Islet precursor cell (in vitro differentiated cells): ENCODE measurements around the gene VCL.
"Not testable (repeated sequence)": the region's sequence is repeated elsewhere in the genome, so short reads cannot be mapped to it uniquely, and the experiment has no call there.

Experiments used
- DNase-seq: peaks from one replicate; pipeline ENCODE4 v3.0.0-alpha.2; 2018

VCL gene

GRCh38 chr10:74011017-74011416, 13.1 kb downstream of the VCL start:
- DNase-seq, result no peak

GRCh38 chr10:74011770-74012169, 13.9 kb downstream of the VCL start:
- no peak for DNase-seq

DNA sequence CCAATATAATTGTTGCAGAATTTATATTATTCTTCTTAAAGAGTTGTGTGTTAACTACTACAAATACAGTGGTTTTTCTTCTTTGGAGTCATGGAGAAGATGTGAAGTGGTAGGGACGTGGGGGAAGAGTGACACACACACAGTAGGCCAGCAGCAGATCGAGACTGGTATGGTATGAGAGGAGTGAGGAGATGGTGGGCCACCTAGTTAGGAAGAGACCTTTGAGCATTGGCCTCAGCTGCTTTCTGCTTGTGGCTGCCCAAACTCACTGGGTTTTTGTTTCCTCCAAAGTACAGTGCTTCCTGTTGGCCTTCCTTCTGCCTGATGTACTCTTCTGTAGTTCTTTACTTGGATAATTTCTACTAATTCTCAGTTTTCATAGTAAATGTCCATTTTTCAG, 14.6 kb downstream of the VCL start:
- DNase-seq, result no peak

DNA sequence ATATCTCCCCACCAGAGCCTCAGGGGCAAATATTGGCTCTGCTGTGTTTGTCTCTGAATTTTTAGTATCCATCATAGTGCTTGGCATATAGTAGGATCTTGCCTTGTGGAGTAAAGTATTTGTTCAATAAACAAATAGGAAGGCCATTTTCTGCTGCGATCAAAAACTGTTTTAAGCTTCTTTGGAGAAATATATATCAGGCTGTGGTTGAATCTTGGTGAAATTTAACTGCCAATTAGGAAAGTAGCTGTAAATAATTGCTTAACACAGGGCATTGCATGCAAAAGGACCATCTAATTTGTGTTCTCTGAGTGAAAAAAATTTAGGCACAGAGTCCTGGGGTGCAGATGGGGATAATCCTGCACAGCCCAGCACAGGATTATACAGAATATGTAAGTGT, 15.1 kb downstream of the VCL start:
- no peak for DNase-seq

DNA sequence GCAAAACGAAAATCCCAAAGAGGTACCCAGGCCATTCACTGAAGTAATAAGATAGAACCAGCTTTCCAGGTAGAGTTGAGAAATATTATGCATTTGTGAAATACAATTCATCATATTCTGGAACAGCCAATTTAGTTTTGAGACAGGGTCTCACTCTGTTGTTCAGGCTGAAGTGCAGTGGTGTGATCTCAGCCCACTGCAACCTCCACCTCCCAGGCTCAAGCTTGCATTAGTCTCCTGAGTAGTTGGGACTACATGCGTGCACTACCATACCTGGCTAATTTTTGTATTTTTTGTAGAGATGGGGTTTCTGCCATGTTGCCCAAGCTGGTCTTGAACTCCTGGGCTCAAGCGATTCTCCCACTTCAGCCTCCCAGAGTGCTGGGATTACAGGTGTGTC, 16.7 kb downstream of the VCL start:
- DNase-seq, result not testable (repeated sequence)

GRCh38 chr10:74018241-74018640, 20.3 kb downstream of the VCL start:
- no peak for DNase-seq

GRCh38 chr10:74021248-74022055, 23.5 kb downstream of the VCL start:
- DNase-seq, result no peak

GRCh38 chr10:74022926-74023629, 25.2 kb downstream of the VCL start:
- DNase-seq, result no peak

GRCh38 chr10:74024600-74024999, 26.7 kb downstream of the VCL start:
- DNase-seq, result no peak

GRCh38 chr10:74025380-74025978, 27.6 kb downstream of the VCL start:
- DNase-seq, result no peak

GRCh38 chr10:74026428-74027015, 28.6 kb downstream of the VCL start:
- DNase-seq, result no peak

DNA sequence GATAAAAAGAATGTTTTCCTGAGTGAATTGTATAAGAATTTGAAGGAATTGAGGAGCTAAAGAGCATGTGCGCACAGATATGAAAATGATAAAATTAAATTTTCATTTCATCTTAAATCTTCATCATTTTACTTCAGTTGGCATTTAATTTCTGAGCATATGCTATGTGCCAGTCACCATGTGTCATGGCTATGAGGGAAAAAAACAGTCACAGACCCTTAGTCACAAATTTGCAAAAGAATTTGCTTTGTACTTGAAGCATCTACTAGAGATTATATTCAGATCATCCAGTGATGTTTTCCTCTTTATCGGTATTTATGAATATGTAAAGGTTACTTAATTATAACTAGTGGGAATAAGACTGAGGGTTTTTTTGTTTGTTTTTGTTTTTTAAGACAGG, 29.8 kb downstream of the VCL start:
- DNase-seq, result no peak

- DNase-seq, result no peak
These were observed 32.0 kb downstream of the VCL start for GRCh38 chr10:74029943-74030342.

DNA sequence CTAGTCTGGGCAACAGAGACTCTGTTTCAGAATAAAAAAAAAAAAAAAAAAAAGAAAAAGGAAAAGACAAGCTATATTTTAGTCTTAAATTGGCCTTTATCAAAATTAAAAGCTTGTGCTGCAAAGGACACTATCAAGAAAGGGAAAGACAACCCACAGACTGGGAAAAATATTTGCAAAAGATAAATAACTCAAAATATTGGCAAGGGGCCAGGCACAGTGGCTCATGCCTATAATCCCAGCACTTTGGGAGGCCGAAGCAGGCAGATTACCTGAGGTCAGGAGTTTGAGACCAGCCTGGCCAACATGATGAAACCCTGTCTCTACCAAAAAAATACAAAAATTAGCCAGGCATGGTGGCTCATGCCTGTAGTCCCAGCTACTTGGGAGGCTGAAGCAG, 34.3 kb downstream of the VCL start:
- DNase-seq, result not testable (repeated sequence)

DNA sequence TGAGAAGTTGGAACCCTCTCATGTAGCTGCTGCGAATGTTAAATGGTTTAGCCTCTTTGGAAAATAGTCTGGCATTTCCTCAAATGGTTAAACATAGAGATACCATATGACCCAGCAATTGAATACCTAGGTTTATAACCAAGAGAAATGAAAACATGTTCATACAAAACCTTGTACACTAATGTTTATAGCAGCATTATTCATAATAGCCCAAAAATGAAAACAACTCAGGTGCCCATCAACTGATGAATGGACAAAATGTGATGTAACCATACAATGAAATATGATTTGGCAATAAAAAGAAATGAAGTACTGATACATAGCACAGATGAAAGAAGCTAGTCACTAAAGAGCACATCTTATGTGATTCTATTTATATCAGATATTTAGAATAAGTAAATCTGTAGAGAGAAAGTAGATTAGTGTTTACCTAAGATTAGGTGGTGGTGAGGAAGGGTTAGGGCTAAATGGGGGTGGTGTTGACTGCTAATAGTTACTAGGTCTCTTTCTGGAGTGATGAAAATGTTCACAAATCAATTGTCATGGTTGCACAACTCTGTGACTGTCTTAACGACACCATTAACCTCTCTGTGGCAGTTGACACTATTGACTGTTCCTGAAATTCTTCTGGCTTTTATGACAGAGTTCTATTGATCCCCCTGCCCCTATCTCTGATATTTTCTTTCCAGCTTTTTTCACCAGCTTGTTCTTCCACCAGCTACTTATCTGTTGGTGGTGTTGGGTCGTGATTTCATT, 35.2 kb downstream of the VCL start:
- DNase-seq, result no peak

DNA sequence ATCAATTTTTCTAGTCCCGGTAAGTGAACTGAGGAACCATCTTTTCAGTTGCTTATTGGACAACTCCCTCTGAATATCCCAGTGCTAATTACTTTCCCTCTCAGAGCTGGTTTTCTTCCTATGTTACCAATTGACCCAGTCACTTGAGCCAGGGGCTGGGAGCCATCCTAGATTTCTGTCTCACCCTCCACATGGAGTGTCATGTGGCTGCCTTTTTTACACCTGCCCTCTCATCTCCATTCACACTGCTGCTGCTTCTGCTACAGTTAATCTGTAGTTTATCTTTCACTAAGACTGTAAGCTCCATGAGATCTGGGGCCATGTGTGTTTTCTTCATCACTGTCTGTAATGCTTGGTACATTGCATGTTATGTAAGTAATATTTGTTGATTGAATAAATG, 35.8 kb downstream of the VCL start:
- DNase-seq, result no peak

DNA sequence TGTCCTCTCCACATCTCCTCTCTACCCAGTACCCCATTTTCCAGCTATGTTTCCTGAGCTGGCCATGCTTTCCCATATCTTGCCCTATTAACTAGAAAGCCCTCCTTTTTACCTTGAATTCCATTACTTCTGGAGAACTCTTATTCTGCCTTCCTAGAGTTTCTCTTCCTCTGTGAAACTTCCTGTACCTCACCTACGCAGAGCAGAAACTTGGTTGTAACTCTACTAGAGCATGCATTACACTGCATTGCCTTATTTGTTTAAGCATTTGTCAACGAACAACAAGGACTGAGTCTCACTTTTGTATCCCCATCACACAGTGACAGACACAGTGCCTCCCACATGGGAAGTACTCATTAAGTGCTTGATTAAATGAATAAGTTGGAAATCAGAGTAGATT, 36.4 kb downstream of the VCL start:
- DNase-seq, result no peak

DNA sequence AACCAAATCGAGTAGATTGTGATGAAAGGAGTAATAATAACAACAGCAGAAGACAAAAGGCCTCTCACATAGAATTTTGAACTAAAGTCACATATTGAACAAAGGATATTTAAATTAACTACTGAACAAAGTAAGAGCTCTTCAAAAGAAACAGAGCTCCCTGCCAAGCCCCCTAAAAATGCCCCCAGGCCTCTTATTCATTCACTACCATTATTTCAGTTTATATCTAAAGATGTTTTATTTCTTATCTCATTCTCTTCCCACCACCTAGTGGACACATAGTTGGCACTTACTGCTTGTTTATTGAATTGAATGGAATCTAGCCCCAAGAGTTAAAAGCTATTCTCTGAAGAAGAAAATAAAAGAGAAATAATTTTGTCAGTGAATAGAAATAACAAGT, 37.4 kb downstream of the VCL start:
- DNase-seq, result no peak

- no peak for DNase-seq
These were observed 38.6 kb downstream of the VCL start for GRCh38 chr10:74036474-74036873.

DNA sequence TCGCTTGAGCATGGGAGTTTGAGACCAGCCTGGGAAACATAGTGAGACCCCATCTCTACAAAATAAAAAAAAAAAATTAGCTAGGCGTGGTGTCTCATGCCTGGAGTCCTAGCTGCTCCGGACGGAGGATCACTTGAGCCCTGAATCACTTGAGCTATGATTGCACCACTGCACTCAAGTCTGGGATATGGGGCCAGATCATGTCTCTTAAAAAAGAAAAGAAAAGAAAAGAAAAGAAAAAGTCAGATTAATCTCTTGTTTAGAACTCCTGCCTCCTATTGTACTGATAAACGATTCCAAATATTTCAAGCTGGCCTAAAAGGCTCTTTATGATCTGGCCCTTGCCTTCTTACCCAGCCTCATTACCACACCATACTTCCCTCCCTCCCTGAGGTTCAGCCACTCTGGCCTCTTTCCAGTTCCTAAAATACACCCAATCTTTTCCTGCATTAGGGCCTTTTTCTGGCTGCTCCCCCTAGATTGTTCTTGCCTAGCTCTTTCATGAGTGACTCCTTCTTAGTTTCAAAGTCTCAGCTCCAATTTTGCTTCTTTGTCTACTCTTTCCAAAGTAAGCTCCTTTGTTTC, 41.7 kb downstream of the VCL start:
- no peak for DNase-seq

DNA sequence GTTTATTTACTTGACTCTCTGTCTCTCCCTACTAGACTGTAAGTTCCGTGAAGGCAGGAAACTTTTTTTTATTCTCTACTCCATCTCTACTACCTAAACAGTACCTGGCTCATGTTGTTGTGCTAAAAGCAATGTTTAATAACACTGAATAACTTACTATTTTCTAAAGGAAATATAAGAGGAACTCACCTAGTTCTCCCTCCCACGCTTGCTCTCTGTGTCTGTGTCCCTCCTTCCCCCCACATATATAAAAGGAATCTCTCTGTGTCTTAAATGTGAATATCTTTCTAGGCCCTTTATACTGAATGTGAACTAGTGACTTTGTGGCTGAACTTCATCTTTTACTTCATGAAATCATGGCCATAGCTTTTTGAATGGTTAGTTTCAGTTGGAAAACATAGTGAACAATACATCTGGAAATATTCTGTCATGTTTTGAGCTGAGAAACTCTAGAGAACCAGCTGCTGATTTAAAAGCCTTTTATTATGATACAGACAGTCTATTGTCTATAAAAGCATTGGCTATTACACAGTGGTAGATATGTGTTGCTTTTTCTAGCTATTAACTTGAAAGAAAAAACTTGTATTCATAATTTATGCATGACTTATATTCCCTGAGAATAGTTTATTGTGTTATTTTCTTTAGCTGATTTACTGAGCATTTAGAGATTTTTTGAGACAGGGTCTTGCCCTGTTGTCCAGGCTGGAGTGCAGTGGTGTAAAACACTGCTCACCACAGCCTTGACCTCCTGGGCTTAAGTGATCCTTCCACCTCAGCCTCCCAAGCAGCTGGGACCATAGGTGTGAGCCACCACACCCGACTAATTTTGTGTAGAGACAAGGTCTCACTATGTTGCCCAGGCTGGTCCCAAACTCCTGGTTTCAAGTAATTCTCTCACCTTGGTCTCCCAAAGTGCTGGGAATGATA, 42.5 kb downstream of the VCL start:
- DNase-seq, result no peak
